MCF 10A (cell line): ENCODE results near the gene SPACDR. TPM values are rescaled to one million over a fixed set of nuclear protein-coding genes. Genes with fewer than 3 reads are reported as not detected.

Experiments
- BruUV-seq: library from RNA; stranded (reverse); fragments of 400-500 nt; replicated peaks from 2 replicates; lab custom pipeline; 2021; lab: Mats Ljungman, UMichigan
- CTCF ChIA-PET: fragments of 300-600 bp; sonication (Branson Sonifier 250); formaldehyde crosslinking; extraction: SDS; loops from one replicate; lab custom pipeline; 2021; ENCODE audit warnings: antibody characterized with exemption, inconsistent platforms; lab: Yijun Ruan, JAX
- POLR2A ChIA-PET: fragments of 300-600, 350-650 bp; sonication (Branson Sonifier 250); formaldehyde crosslinking; extraction: SDS; loops from one replicate; lab custom pipeline; 2020; ENCODE audit warnings: antibody characterized with exemption, inconsistent platforms; lab: Yijun Ruan, JAX
- DNase-seq: peaks from one replicate; pipeline ENCODE4 v3.0.0-alpha.2; 2018; ENCODE audit not compliant: unreplicated experiment
- H3K27ac Mint-ChIP-seq: one replicate; pipeline ENCODE4 v1.8.0; 2022; ENCODE audit warnings: mild to moderate bottlenecking, low read depth, mixed read lengths; ENCODE audit not compliant: unreplicated experiment
- H3K27me3 Mint-ChIP-seq: one replicate; pipeline ENCODE4 v1.8.0; 2022; ENCODE audit warnings: mixed read lengths; ENCODE audit not compliant: insufficient read depth, unreplicated experiment
- H3K36me3 Mint-ChIP-seq: one replicate; pipeline ENCODE4 v1.8.0; 2022; ENCODE audit warnings: mild to moderate bottlenecking, moderate library complexity, mixed read lengths; ENCODE audit not compliant: insufficient read depth, unreplicated experiment
- H3K4me1 Mint-ChIP-seq: one replicate; pipeline ENCODE4 v1.8.0; 2022; ENCODE audit warnings: mixed read lengths; ENCODE audit not compliant: insufficient read depth, unreplicated experiment
- H3K4me3 Mint-ChIP-seq: one replicate; pipeline ENCODE4 v1.8.0; 2022; ENCODE audit warnings: mild to moderate bottlenecking, moderate library complexity, mixed read lengths; ENCODE audit not compliant: unreplicated experiment
- H3K9me3 Mint-ChIP-seq: one replicate; pipeline ENCODE4 v1.8.0; 2022; ENCODE audit warnings: mixed read lengths; ENCODE audit not compliant: unreplicated experiment
- intact Hi-C: fragments of 100-400 bp; cut with micrococcal nuclease; formaldehyde crosslinking; loops from 2 replicates; pipeline ENCODE4 v1.14.1; 2022
- total RNA-seq: library from RNA; stranded (reverse); gene quantifications from 2 replicates; pipeline ENCODE4 v1.2.3, GENCODE V29; 2022
- TF ChIP-seq, protein P1 (sequence below): fragments of 200-600 bp; IDR thresholded peaks from one replicate; pipeline ENCODE4 v1.8.0; 2022; ENCODE audit warnings: antibody characterized with exemption, mild to moderate bottlenecking; ENCODE audit not compliant: unreplicated experiment

SPACDR gene
- total RNA-seq, 1 experiment from 2014 or later = 0.49 TPM

DNA sequence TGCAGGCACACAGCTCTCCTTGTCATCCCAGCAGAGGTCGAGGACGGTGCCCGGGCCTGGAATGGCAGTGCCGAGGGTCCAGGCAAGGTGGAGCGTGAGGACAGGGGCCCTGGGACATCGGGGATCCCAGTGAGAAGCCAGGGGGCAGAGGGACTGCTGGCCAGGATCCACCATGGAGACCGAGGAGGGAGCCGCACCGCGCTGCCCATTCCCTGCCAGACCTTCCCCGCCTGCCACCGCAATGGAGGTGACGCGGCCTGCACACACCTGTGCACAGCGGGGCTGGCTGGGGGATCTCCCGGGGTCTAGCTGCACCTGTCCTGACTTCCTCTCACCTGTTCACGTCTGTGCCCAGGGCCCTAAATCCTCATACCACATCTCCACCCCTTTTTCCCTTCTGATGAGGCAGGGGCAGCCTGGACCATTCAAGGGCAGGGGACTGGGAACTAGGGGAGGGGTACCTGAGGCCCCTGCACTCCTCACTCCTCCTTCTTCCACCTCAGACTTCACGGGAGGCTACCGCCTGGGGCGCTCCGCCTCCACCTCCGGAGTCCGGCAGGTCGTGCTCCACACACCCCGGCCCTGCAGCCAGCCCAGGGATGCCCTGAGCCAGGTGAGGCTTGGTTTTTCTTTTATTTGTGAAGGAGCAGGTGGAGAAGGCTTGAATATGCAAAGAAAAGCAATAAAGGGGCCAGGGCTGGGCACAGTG is 26.6 kb upstream of the SPACDR start:
- no peaks in the 10 kb centered on the region for H3K4me1 Mint-ChIP-seq

DNA sequence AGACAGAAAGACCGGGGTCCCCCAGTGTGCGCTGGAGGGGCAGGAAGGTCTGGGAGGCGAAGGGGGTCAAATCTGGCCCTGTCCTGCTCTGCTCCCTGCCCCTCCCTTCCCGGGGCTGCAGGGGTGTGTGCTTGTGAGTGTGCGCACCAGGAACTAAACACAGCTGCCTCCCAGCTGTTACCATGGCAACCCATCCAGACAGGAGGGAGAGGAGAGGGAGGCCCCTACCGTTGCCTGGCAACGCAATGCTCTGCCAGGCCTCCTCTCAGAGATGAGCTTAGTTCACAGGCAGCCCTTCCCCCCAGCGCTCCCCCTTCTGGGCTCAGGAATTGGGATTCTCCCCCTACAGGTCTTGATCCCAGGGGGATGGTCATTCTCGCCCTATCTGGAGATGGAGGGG is 25.8 kb upstream of the SPACDR start:
- Mint-ChIP-seq H3K4me1 (peaks cover 1% of the 10 kb centered on the region), H3K4me3 (no peak overlapping the region)
- BruUV-seq = no TSS peak

More for the DNA sequence above, 26.6 kb upstream of the SPACDR start:
- POLR2A ChIA-PET = no interaction called here
- intact Hi-C loops = no loop called here
- H3K27ac Mint-ChIP-seq = no peak overlapping the region
- no TSS peak for BruUV-seq
- no peak overlapping the region for H3K4me3 Mint-ChIP-seq
- H3K9me3 Mint-ChIP-seq = no peaks in the 10 kb centered on the region
- CTCF ChIA-PET = interaction anchor here (0.5 to 1.1 kb wide), 2 partner anchors 69 to 201 kb away, joined by 3 to 4 read pairs; no protein-coding TSS in a partner anchor
- peaks cover 6% of the 10 kb centered on the region for H3K36me3 Mint-ChIP-seq
- no peak for DNase-seq
- TF ChIP-seq, protein P1, sequence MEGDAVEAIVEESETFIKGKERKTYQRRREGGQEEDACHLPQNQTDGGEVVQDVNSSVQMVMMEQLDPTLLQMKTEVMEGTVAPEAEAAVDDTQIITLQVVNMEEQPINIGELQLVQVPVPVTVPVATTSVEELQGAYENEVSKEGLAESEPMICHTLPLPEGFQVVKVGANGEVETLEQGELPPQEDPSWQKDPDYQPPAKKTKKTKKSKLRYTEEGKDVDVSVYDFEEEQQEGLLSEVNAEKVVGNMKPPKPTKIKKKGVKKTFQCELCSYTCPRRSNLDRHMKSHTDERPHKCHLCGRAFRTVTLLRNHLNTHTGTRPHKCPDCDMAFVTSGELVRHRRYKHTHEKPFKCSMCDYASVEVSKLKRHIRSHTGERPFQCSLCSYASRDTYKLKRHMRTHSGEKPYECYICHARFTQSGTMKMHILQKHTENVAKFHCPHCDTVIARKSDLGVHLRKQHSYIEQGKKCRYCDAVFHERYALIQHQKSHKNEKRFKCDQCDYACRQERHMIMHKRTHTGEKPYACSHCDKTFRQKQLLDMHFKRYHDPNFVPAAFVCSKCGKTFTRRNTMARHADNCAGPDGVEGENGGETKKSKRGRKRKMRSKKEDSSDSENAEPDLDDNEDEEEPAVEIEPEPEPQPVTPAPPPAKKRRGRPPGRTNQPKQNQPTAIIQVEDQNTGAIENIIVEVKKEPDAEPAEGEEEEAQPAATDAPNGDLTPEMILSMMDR = no peak
- H3K27me3 Mint-ChIP-seq = no peaks in the 10 kb centered on the region

DNA sequence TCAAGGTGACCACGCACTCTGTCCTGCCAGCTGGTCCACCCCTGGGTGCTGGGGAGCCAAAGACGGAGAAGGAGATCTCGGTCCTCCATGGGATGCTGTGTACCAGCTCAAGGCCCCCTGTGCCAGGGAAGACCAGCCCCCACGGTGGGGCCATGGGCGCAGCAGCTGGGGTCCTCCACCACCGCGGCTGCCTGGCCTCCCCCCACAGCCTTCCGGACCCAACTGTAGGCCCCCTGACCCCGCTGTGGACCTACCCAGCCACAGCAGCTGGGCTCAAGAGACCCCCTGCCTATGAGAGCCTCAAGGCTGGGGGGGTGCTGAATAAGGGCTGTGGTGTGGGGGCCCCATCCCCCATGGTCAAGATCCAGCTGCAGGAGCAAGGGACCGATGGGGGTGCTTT is 25.1 kb upstream of the SPACDR start:
- CTCF ChIA-PET = interaction anchor here (1.1 to 1.3 kb wide), 2 partner anchors 12 to 203 kb away, joined by 3 to 4 read pairs; no protein-coding TSS in a partner anchor
- Mint-ChIP-seq H3K36me3 (peaks cover 12% of the 10 kb centered on the region), H3K4me3 (no peak overlapping the region), H3K27me3 (no peaks in the 10 kb centered on the region), H3K4me1 (peaks cover 5% of the 10 kb centered on the region), H3K27ac (no peak overlapping the region), H3K9me3 (no peaks in the 10 kb centered on the region)
- TF ChIP-seq, protein P1 = no peak
- POLR2A ChIA-PET = interaction anchor here (0.5 to 0.6 kb wide), 2 partner anchors 832 to 1014 kb away, joined by 3 read pairs; partner anchors contain the start of gene IFT22
- intact Hi-C loops = no loop called here
- no TSS peak for BruUV-seq
- no peak for DNase-seq

More for the DNA sequence above, 25.8 kb upstream of the SPACDR start:
- Mint-ChIP-seq H3K9me3 (no peaks in the 10 kb centered on the region), H3K36me3 (peaks cover 8% of the 10 kb centered on the region), H3K27ac (no peak overlapping the region), H3K27me3 (no peaks in the 10 kb centered on the region)
- ChIA-PET POLR2A (interaction anchor here (0.6 kb wide), 1 partner anchor 832 kb away, joined by 3 read pairs; the partner anchor contains the start of gene IFT22), CTCF (interaction anchor here (0.5 to 1.3 kb wide), 3 partner anchors 12 to 202 kb away, joined by 3 to 4 read pairs (median 3); no protein-coding TSS in a partner anchor)
- intact Hi-C loops = no loop called here
- TF ChIP-seq, protein P1 = no peak
- DNase-seq = no peak

DNA sequence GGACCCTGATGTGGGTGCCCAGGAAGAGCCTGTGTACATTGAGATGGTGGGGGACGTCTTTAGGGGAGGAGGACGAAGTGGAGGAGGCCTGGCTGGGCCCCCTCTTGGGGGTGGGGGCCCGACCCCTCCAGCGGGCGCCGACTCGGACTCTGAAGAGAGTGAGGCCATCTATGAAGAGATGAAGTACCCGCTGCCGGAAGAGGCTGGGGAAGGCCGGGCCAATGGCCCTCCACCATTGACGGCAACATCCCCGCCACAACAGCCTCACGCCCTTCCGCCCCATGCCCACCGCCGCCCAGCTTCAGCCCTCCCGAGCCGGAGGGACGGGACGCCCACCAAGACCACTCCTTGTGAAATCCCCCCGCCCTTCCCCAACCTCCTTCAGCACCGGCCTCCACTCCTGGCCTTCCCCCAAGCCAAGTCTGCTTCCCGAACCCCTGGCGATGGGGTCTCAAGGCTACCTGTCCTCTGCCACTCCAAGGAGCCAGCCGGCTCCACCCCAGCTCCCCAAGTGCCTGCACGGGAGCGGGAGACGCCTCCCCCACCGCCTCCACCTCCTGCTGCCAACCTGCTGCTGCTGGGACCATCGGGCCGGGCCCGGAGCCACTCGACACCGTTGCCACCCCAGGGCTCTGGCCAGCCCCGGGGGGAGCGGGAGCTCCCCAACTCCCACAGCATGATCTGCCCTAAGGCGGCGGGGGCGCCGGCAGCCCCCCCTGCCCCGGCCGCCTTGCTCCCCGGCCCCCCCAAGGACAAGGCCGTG is 24.5 kb upstream of the SPACDR start:
- peaks cover 5% of the 10 kb centered on the region for H3K4me1 Mint-ChIP-seq
- H3K36me3 Mint-ChIP-seq = peaks cover 12% of the 10 kb centered on the region
- H3K27me3 Mint-ChIP-seq = no peaks in the 10 kb centered on the region
- TF ChIP-seq, protein P1 = no peak
- H3K4me3 Mint-ChIP-seq = no peak overlapping the region
- intact Hi-C loops = no loop called here
- no peak overlapping the region for H3K27ac Mint-ChIP-seq
- DNase-seq = no peak
- ChIA-PET POLR2A (interaction anchor here (0.8 kb wide), 1 partner anchor 51 kb away, joined by 3 read pairs; no protein-coding TSS in a partner anchor), CTCF (interaction anchor here (0.6 to 1.3 kb wide), 3 partner anchors 11 to 1172 kb away, joined by 3 read pairs; no protein-coding TSS in a partner anchor)
- H3K9me3 Mint-ChIP-seq = no peaks in the 10 kb centered on the region
- BruUV-seq = no TSS peak
